Colonic mucosa (tissue), 4 donors: ENCODE results near the gene YAE1. TPM values are rescaled to one million over a fixed set of nuclear protein-coding genes. Genes with fewer than 3 reads are reported as not detected.

Experiments used
- DNase-seq: peaks from one replicate; pipeline ENCODE4 v3.0.0-alpha.2; 2020
- H3K27ac ChIP-seq: fragments of 200-600 bp; one replicate; pipeline ENCODE4 v1.8.0; 2021
- H3K27me3 ChIP-seq: fragments of 200-600 bp; one replicate; pipeline ENCODE4 v1.8.0; 2021
- H3K36me3 ChIP-seq: fragments of 200-600 bp; one replicate; pipeline ENCODE4 v1.8.0; 2021
- H3K4me1 ChIP-seq: fragments of 200-600 bp; one replicate; pipeline ENCODE4 v1.8.0; 2021; ENCODE audit warnings: mild to moderate bottlenecking
- H3K4me3 ChIP-seq: fragments of 200-600 bp; one replicate; pipeline ENCODE4 v1.8.0; 2021
- H3K9ac ChIP-seq, 2 donors: one replicate each; pipeline ENCODE4 v1.7.0; 2013; ENCODE audit warnings: control low read depth in 2 of 2, low read depth in 2 of 2, low read length in 2 of 2
- H3K9me3 ChIP-seq: fragments of 200-600 bp; one replicate; pipeline ENCODE4 v1.8.0; 2021
- CTCF ChIP-seq: fragments of 200-600 bp; IDR thresholded peaks from one replicate; pipeline ENCODE4 v1.8.0; 2022; ENCODE audit warnings: antibody characterized with exemption, mild to moderate bottlenecking
- intact Hi-C: fragments of 100-400 bp; cut with DNase I; formaldehyde crosslinking; loops from one replicate; pipeline ENCODE4 v1.14.1; 2022
- total RNA-seq, 2 donors: library from RNA; stranded (reverse); fragmentation: NEBNext Ultra II Directional in 1 of 2; extraction: Animal tissue kit (Norgen Biotek cat#: 25700) in 1 of 2; gene quantifications; one replicate each; pipeline ENCODE4 v1.2.1, GENCODE V29; 2021
- donor health status: healthy.
- donor health status: DM: no; HTN: no; CAD: no.
- donor health status: DM: no; HTN: no; CAD: no.

The YAE1 gene
- total RNA-seq, 2 donors from 2014 or later: 21.8 to 23.2 TPM

GRCh38 chr7:39582536-39582935, 16.3 kb downstream of the YAE1 start:
- H3K4me3 ChIP-seq: no peak overlapping the region
- intact Hi-C loops: no loop called here
- no peak overlapping the region for H3K27ac ChIP-seq
- no peak for TF ChIP-seq CTCF
- DNase-seq: no peak
- no peaks in the 10 kb centered on the region for H3K4me1 ChIP-seq
- H3K27me3 ChIP-seq: no peaks in the 10 kb centered on the region
- H3K36me3 ChIP-seq: no peaks in the 10 kb centered on the region
- H3K9me3 ChIP-seq: no peaks in the 10 kb centered on the region
- no peak overlapping the region for H3K9ac ChIP-seq

GRCh38 chr7:39583539-39583938, 17.3 kb downstream of the YAE1 start:
- no peak for DNase-seq
- no peaks in the 10 kb centered on the region for H3K9me3 ChIP-seq
- no peak overlapping the region for H3K9ac ChIP-seq
- no peaks in the 10 kb centered on the region for H3K4me1 ChIP-seq
- no peaks in the 10 kb centered on the region for H3K36me3 ChIP-seq
- H3K27me3 ChIP-seq: no peaks in the 10 kb centered on the region
- no peak overlapping the region for H3K27ac ChIP-seq
- H3K4me3 ChIP-seq: no peak overlapping the region
- TF ChIP-seq CTCF: no peak
- intact Hi-C loops: no loop called here

GRCh38 chr7:39587393-39587792, 21.2 kb downstream of the YAE1 start:
- intact Hi-C loops: no loop called here
- Histone ChIP-seq H3K27ac (no peak overlapping the region), H3K27me3 (no peaks in the 10 kb centered on the region), H3K9me3 (no peaks in the 10 kb centered on the region), H3K36me3 (no peaks in the 10 kb centered on the region), H3K4me1 (no peaks in the 10 kb centered on the region), H3K9ac (no peak overlapping the region), H3K4me3 (no peak overlapping the region)
- TF ChIP-seq CTCF: no peak
- DNase-seq: no peak

- no peak for TF ChIP-seq CTCF
- no peaks in the 10 kb centered on the region for H3K9me3 ChIP-seq
- no peak overlapping the region for H3K4me3 ChIP-seq
- no peak overlapping the region for H3K27ac ChIP-seq
- no peaks in the 10 kb centered on the region for H3K4me1 ChIP-seq
- no peaks in the 10 kb centered on the region for H3K36me3 ChIP-seq
- intact Hi-C loops: no loop called here
- H3K27me3 ChIP-seq: no peaks in the 10 kb centered on the region
- no peak overlapping the region for H3K9ac ChIP-seq
- DNase-seq: no peak
These were observed 22.2 kb downstream of the YAE1 start for GRCh38 chr7:39588416-39588815.

- no peaks in the 10 kb centered on the region for H3K36me3 ChIP-seq
- H3K9ac ChIP-seq: no peak overlapping the region
- H3K4me3 ChIP-seq: no peak overlapping the region
- H3K9me3 ChIP-seq: no peaks in the 10 kb centered on the region
- no peak overlapping the region for H3K27ac ChIP-seq
- TF ChIP-seq CTCF: no peak
- H3K4me1 ChIP-seq: no peaks in the 10 kb centered on the region
- H3K27me3 ChIP-seq: no peaks in the 10 kb centered on the region
- intact Hi-C loops: no loop called here
- DNase-seq: no peak
These were observed 23.3 kb downstream of the YAE1 start for GRCh38 chr7:39589323-39590111.
